PFSK-1 (cell line): Measurements from ENCODE around the gene EXOC4.

Experiments
- FOXP2 ChIP-seq: optimal IDR thresholded peaks from 2 replicates; pipeline ENCODE3; 2011; ENCODE audit warnings: borderline replicate concordance, control low read depth, inconsistent platforms; ENCODE audit not compliant: insufficient read depth; ENCODE audit errors: extremely low read length, extremely low read depth
- POLR2AphosphoS5 ChIP-seq: IDR thresholded peaks from 2 replicates; pipeline ENCODE4 v1.6.1; 2012; ENCODE audit warnings: low read depth, mild to moderate bottlenecking, control low read depth, low read length, moderate library complexity
- REST ChIP-seq, 2 experiments: IDR thresholded peaks; 2 replicates each; pipeline versions ENCODE4 v1.6.1 to v1.8.0; 2011 to 2012; ENCODE audit warnings: low read depth in 2 of 2, low read length in 2 of 2, control low read depth in 1 of 2, inconsistent platforms in 1 of 2, mild to moderate bottlenecking in 1 of 2, moderate library complexity in 1 of 2; ENCODE audit not compliant: insufficient read depth in 1 of 2
- SIN3A ChIP-seq: IDR thresholded peaks from 2 replicates; pipeline ENCODE4 v1.6.1; 2012; ENCODE audit warnings: mild to moderate bottlenecking, low read length, moderate library complexity, borderline replicate concordance; ENCODE audit not compliant: insufficient read depth
- TAF1 ChIP-seq: IDR thresholded peaks from 2 replicates; pipeline ENCODE4 v1.6.1; 2012; ENCODE audit warnings: low read length, control low read depth, borderline replicate concordance; ENCODE audit not compliant: insufficient read depth

EXOC4 gene

GRCh38 chr7:133520248-133520647 is 267.4 kb downstream of the EXOC4 start:
- no peak for TF ChIP-seq POLR2AphosphoS5
- no peak for TF ChIP-seq TAF1
- no peak for TF ChIP-seq REST (IDR thresholded peaks at IDR 0.05; ENCODE audit: insufficient read depth in 1 of 2, low read depth in 2 of 2, low read length in 2 of 2)
- no peak for TF ChIP-seq FOXP2
- no peak for TF ChIP-seq SIN3A

GRCh38 chr7:133522501-133522900 is 269.6 kb downstream of the EXOC4 start:
- no peak for TF ChIP-seq SIN3A
- TF ChIP-seq TAF1 = no peak
- TF ChIP-seq FOXP2 = no peak
- TF ChIP-seq REST (IDR thresholded peaks at IDR 0.05; ENCODE audit: insufficient read depth in 1 of 2, low read depth in 2 of 2, low read length in 2 of 2) = no peak
- TF ChIP-seq POLR2AphosphoS5 = no peak

DNA sequence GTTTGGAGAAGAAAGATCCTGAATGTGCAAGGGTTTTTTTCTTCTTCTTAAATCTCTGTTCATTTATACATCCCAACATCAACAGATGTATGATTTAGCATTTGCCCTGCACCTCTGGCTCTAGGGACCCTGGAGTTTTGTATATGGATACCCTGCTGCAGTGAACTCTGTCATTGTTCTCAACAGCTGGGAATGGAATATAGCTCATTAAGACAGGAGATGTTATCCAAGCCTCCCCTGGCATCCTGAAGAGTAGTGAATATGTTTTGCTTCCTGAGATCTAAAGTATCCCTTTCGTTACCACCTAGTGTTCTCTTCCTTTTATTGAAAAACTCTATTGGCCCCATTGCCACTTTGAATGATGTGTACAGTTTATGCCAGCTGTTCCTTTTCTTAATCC is 275.9 kb downstream of the EXOC4 start:
- TF ChIP-seq REST (IDR thresholded peaks at IDR 0.05; ENCODE audit: insufficient read depth in 1 of 2, low read depth in 2 of 2, low read length in 2 of 2) = no peak
- TF ChIP-seq SIN3A = no peak
- no peak for TF ChIP-seq FOXP2
- no peak for TF ChIP-seq POLR2AphosphoS5
- TF ChIP-seq TAF1 = no peak

DNA sequence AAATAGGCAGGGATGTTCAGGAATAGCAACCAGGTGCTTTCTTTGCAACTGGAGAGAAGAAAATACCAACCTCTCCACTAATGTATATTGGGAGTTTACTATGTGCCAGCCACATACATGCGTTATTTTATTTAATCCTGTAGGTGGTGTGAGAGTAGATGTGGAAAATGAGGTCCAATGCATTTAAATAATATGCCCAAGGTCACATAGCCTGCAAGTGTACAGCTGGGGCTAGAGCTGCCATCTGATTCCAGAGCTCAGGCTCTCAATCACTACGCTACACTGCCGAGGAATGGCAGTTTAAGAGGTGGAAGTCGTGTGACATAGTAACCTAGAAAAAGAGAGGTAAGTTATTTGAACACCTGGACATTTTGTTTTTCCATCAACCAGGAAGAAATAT is 277.0 kb downstream of the EXOC4 start:
- no peak for TF ChIP-seq POLR2AphosphoS5
- no peak for TF ChIP-seq FOXP2

- TF ChIP-seq POLR2AphosphoS5 (no peak), FOXP2 (no peak), REST (IDR thresholded peaks at IDR 0.05; ENCODE audit: insufficient read depth in 1 of 2, low read depth in 2 of 2, low read length in 2 of 2) (no peak), TAF1 (no peak), SIN3A (no peak)
Observed at GRCh38 chr7:133530682-133531081, 277.8 kb downstream of the EXOC4 start.
